ENCODE measurements around the gene ZNF524.

ZNF524 gene

DNA sequence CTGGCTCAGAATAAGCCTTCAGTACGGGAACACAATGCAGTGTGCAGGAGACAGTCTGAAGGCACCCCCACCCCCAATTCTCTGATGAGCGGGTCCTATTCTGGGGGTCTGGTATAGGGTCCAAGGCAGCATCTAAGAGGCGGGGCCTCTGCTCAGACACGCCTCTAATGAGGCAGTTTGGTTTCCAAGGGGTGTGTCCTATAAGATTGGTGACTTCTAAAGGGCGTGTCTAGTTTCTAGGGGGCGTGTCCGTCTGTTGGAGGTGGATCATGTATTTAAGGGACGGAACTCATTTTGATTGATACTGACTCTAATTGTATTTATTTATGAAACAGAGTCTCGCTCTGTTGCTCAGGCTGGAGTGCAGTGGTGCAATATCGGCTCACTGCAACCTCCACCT lies 9.5 kb upstream of the ZNF524 start:
- Mint-ChIP-seq H3K4me3 (no peak overlapping the region), H3K27me3 (no peaks in the 10 kb centered on the region), H3K9me3 (peaks cover 6% of the 10 kb centered on the region), H3K36me3 (peaks cover 26% of the 10 kb centered on the region), H3K4me1 (peaks cover 20% of the 10 kb centered on the region), H3K27ac (no peak overlapping the region)
- no peak for ATAC-seq

GRCh38 chr19:55591555-55591954 lies 8.5 kb upstream of the ZNF524 start:
- no peak for ATAC-seq
- no peaks in the 10 kb centered on the region for H3K27me3 Mint-ChIP-seq
- no peak overlapping the region for H3K27ac Mint-ChIP-seq
- peaks cover 35% of the 10 kb centered on the region for H3K36me3 Mint-ChIP-seq
- no peak overlapping the region for H3K4me3 Mint-ChIP-seq
- H3K4me1 Mint-ChIP-seq, result peaks cover 10% of the 10 kb centered on the region
- H3K9me3 Mint-ChIP-seq, result peaks cover 11% of the 10 kb centered on the region

- no peaks in the 10 kb centered on the region for H3K27me3 Mint-ChIP-seq
- ATAC-seq, result peak; percentile 21
- no peak overlapping the region for H3K27ac Mint-ChIP-seq
- H3K36me3 Mint-ChIP-seq, result peaks cover 44% of the 10 kb centered on the region
- H3K4me3 Mint-ChIP-seq, result no peak overlapping the region
- H3K9me3 Mint-ChIP-seq, result peaks cover 12% of the 10 kb centered on the region
- peaks cover under 1% of the 10 kb centered on the region for H3K4me1 Mint-ChIP-seq
Observed at GRCh38 chr19:55592391-55593090, 7.5 kb upstream of the ZNF524 start.

- Mint-ChIP-seq H3K27ac (no peak overlapping the region), H3K4me1 (peaks cover 6% of the 10 kb centered on the region), H3K36me3 (peaks cover 51% of the 10 kb centered on the region), H3K9me3 (peaks cover 15% of the 10 kb centered on the region), H3K27me3 (no peaks in the 10 kb centered on the region), H3K4me3 (no peak overlapping the region)
- peak; percentile 37 for ATAC-seq
Observed at GRCh38 chr19:55593096-55593772, 6.9 kb upstream of the ZNF524 start.

- Mint-ChIP-seq H3K9me3 (peaks cover 19% of the 10 kb centered on the region), H3K4me3 (no peak overlapping the region), H3K4me1 (peaks cover 14% of the 10 kb centered on the region), H3K36me3 (peaks cover 59% of the 10 kb centered on the region), H3K27me3 (no peaks in the 10 kb centered on the region), H3K27ac (no peak overlapping the region)
- ATAC-seq, result no peak
Observed at GRCh38 chr19:55594996-55595545, 5.0 kb upstream of the ZNF524 start.

- Mint-ChIP-seq H3K9me3 (peaks cover 19% of the 10 kb centered on the region), H3K27ac (no peak overlapping the region), H3K27me3 (no peaks in the 10 kb centered on the region), H3K36me3 (peaks cover 56% of the 10 kb centered on the region), H3K4me3 (no peak overlapping the region), H3K4me1 (peaks cover 20% of the 10 kb centered on the region)
- no peak for ATAC-seq
Observed at GRCh38 chr19:55596304-55596703, 3.8 kb upstream of the ZNF524 start.

DNA sequence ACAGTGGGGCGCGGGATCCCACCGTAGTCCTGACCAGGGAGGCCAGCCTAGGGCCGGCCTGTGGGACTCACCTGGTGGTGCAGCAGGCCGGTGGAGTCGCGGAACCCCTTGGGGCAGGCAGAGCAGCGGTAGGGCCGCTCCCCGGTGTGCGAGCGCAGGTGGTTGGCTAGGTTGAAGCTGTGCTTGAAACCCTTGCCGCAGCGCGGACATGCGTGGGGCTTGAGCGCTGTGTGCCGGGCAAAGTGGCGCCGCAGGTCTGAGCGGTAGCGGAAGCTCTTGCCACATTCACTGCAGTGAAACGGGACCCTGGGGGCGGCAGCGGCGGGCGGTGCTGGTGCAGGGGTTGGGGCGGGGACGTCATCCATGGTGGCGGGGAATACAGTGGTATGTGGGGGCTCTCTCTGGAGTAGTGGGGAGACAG lies 2.6 kb upstream of the ZNF524 start:
- ATAC-seq, result no peak
- Mint-ChIP-seq H3K36me3 (peaks cover 50% of the 10 kb centered on the region), H3K4me1 (peaks cover 20% of the 10 kb centered on the region), H3K27ac (no peak overlapping the region), H3K9me3 (peaks cover 19% of the 10 kb centered on the region), H3K27me3 (no peaks in the 10 kb centered on the region), H3K4me3 (no peak overlapping the region)

DNA sequence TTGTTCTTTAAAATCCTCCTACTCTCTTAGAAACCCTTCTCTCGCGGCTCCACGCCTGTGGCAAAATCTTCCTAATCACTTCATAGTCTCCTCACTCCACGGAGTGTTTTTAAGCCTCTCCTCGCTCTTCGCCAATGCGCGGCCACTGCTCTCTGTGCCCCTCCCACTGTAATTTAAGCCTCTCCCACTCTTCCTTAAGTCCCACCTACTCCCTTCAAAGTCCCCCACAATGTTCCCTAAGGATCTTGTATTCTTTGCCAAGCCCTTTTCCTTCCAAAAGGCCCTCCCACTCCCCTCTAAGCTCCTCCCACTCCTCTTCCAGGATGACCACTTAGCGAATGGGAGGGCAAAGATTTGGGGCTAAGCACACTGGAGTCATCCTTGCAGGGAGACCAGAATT lies 2.1 kb upstream of the ZNF524 start:
- Mint-ChIP-seq H3K36me3 (peaks cover 50% of the 10 kb centered on the region), H3K4me1 (peaks cover 20% of the 10 kb centered on the region), H3K9me3 (peaks cover 19% of the 10 kb centered on the region), H3K4me3 (no peak overlapping the region), H3K27ac (peak overlapping the region; percentile 96), H3K27me3 (no peaks in the 10 kb centered on the region)
- ATAC-seq, result no peak

- peak; percentile 82 for ATAC-seq
- no peaks in the 10 kb centered on the region for H3K27me3 Mint-ChIP-seq
- H3K9me3 Mint-ChIP-seq, result peaks cover 19% of the 10 kb centered on the region
- peaks cover 27% of the 10 kb centered on the region for H3K4me1 Mint-ChIP-seq
- H3K27ac Mint-ChIP-seq, result peak overlapping the region; percentile 96
- peaks cover 51% of the 10 kb centered on the region for H3K36me3 Mint-ChIP-seq
- H3K4me3 Mint-ChIP-seq, result peak overlapping the region; percentile 88
Observed at GRCh38 chr19:55598719-55599467, 1.2 kb upstream of the ZNF524 start.

DNA sequence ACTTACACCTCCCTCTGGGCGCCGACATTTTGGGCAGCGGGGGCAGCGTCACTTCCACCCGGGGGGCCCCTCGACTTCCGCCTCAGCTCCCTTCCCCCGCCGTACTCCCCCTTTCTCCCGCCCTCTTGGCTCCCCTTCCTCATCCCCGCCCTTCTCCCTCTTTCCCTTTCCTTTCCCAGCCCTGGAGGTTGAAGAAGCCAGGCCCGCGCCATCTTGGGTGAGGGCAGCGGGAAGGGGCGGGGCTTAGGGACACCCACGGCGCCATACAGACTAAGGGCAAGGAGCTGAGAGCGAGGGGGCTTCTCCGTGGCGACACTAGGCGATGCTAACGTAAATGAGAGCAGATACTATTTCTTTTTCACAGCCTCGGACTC lies 633 bp upstream of the ZNF524 start, which contains the start of gene FIZ1:
TSS of gene FIZ1 (minus strand) at position 50 of the 374 bp plus-strand sequence. CDS start 1,652 bp downstream, outside the sequence.
- Mint-ChIP-seq H3K36me3 (peaks cover 51% of the 10 kb centered on the region), H3K4me3 (peak within 1 kb of the TSS; percentile 88), H3K9me3 (peaks cover 19% of the 10 kb centered on the region), H3K4me1 (peaks cover 31% of the 10 kb centered on the region), H3K27me3 (no peaks in the 10 kb centered on the region), H3K27ac (peak within 1 kb of the TSS; percentile 96)
- peak; percentile 84 for ATAC-seq

GRCh38 chr19:55600662-55601028 lies 557 bp downstream of the ZNF524 start:
- no peaks in the 10 kb centered on the region for H3K27me3 Mint-ChIP-seq
- H3K9me3 Mint-ChIP-seq, result peaks cover 13% of the 10 kb centered on the region
- peaks cover 39% of the 10 kb centered on the region for H3K36me3 Mint-ChIP-seq
- H3K4me1 Mint-ChIP-seq, result peaks cover 35% of the 10 kb centered on the region
- peak overlapping the region; percentile 59 for H3K27ac Mint-ChIP-seq
- no peak for ATAC-seq
- H3K4me3 Mint-ChIP-seq, result peak overlapping the region; percentile 74

- Mint-ChIP-seq H3K36me3 (peaks cover 35% of the 10 kb centered on the region), H3K27me3 (no peaks in the 10 kb centered on the region), H3K4me3 (peak overlapping the region; percentile 74), H3K27ac (peak overlapping the region; percentile 59), H3K9me3 (peaks cover 11% of the 10 kb centered on the region), H3K4me1 (peaks cover 39% of the 10 kb centered on the region)
- ATAC-seq, result no peak
Observed at GRCh38 chr19:55601084-55601483, 996 bp downstream of the ZNF524 start.

GRCh38 chr19:55602104-55603001 lies 2.3 kb downstream of the ZNF524 start:
- no peaks in the 10 kb centered on the region for H3K27me3 Mint-ChIP-seq
- peaks cover 7% of the 10 kb centered on the region for H3K9me3 Mint-ChIP-seq
- H3K4me1 Mint-ChIP-seq, result peaks cover 51% of the 10 kb centered on the region
- ATAC-seq, result no peak
- H3K27ac Mint-ChIP-seq, result no peak overlapping the region
- peaks cover 28% of the 10 kb centered on the region for H3K36me3 Mint-ChIP-seq
- no peak overlapping the region for H3K4me3 Mint-ChIP-seq

GRCh38 chr19:55603115-55603514 lies 3.0 kb downstream of the ZNF524 start:
- Mint-ChIP-seq H3K27ac (peak overlapping the region; percentile 22), H3K27me3 (no peaks in the 10 kb centered on the region), H3K9me3 (peaks cover 4% of the 10 kb centered on the region), H3K4me1 (peaks cover 55% of the 10 kb centered on the region), H3K36me3 (peaks cover 27% of the 10 kb centered on the region), H3K4me3 (peak overlapping the region; percentile 49)
- ATAC-seq, result no peak
